HEK293T (cell line): Measurements from ENCODE around the gene METTL21A.

Experiments used
- ARNT ChIP-seq: fragments of 450-650 bp; IDR thresholded peaks from 2 replicates; pipeline ENCODE4 v1.6.1; 2017; ENCODE audit warnings: mild to moderate bottlenecking
- BHLHE40 ChIP-seq: fragments of 450-650 bp; IDR thresholded peaks from 2 replicates; pipeline ENCODE4 v1.6.1; 2016; ENCODE audit warnings: mild to moderate bottlenecking, moderate library complexity, borderline replicate concordance
- ELF4 ChIP-seq: fragments of 450-650 bp; IDR thresholded peaks from 2 replicates; pipeline ENCODE4 v1.6.1; 2017; ENCODE audit warnings: antibody characterized with exemption
- SUZ12 ChIP-seq: fragments of 450-650 bp; IDR thresholded peaks from 2 replicates; pipeline ENCODE4 v1.6.1; 2016; ENCODE audit warnings: mild to moderate bottlenecking
- TARDBP ChIP-seq: fragments of 450-650 bp; IDR thresholded peaks from 2 replicates; pipeline ENCODE4 v1.6.1; 2016

DNA sequence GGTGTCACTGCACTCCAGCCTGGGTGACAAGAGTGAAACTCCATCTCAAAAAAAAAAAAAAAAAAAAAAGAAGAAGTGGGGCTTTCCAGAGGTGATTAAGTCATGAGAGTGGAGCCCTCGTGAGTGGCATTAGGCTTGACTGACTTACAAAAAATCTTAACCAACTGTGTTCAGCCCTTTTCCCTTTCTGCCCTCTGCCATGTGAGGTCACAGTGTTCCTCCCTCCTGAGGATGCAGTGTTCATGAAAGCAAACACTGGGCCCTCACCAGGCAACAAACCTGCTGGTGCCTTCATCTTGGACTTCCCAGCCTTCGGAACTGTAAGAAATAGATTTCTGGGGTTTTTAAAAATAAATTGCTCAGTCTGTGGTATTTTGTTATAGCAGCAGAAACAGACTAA lies 37.0 kb upstream of the METTL21A start:
- TF ChIP-seq ARNT = no peak
- TF ChIP-seq BHLHE40 = no peak
- TF ChIP-seq TARDBP = no peak
- no peak for TF ChIP-seq ELF4
- TF ChIP-seq SUZ12 = no peak
